HepG2 (cell line): ENCODE data around the gene PLIN4. TPM values are rescaled to one million over a fixed set of nuclear protein-coding genes. Genes with fewer than 3 reads are reported as not detected.

Source experiments
- HMGA1 ChIP-seq: sonication (generic); formaldehyde crosslinking; conservative IDR thresholded peaks from 2 replicates; pipeline ENCODE4 v1.4.0; 2020; ENCODE audit warnings: missing genetic modification reagents
- HNRNPH1 ChIP-seq: fragments of 200-400 bp; formaldehyde crosslinking; optimal IDR thresholded peaks from 2 replicates; pipeline ENCODE3; 2017; ENCODE audit warnings: mild to moderate bottlenecking, low read depth, low read length
- IRF2 ChIP-seq: IDR thresholded peaks from 2 replicates; pipeline ENCODE4 v1.6.1; 2018; ENCODE audit warnings: missing genetic modification reagents, missing compliant biosample characterization
- JUN ChIP-seq: sonication (generic); formaldehyde crosslinking; IDR thresholded peaks from 2 replicates; pipeline ENCODE4 v1.4.0; 2020; ENCODE audit warnings: mild to moderate bottlenecking, missing genetic modification reagents
- KDM5B ChIP-seq: sonication (generic); formaldehyde crosslinking; IDR thresholded peaks from 2 replicates; pipeline ENCODE4 v1.4.0; 2020; ENCODE audit warnings: missing genetic modification reagents, mild to moderate bottlenecking, borderline replicate concordance
- MEF2D ChIP-seq: sonication (generic); formaldehyde crosslinking; IDR thresholded peaks from 2 replicates; pipeline ENCODE4 v1.5.1; 2020; ENCODE audit warnings: mild to moderate bottlenecking, missing genetic modification reagents
- MXD4 ChIP-seq: IDR thresholded peaks from 2 replicates; pipeline ENCODE4 v1.6.1; 2016; ENCODE audit warnings: mild to moderate bottlenecking, missing biosample characterization, missing genetic modification reagents
- SIN3B ChIP-seq: fragments of 150-350 bp; IDR thresholded peaks from 2 replicates; pipeline ENCODE4 v1.6.1; 2014; ENCODE audit warnings: low read length
- SP5 ChIP-seq: IDR thresholded peaks from 2 replicates; pipeline ENCODE4 v1.6.1; 2016; ENCODE audit warnings: low read depth, borderline replicate concordance
- TCF12 ChIP-seq, 2 experiments: fragments of 450-650 bp in 1 of 2; sonication (generic) in 1 of 2; formaldehyde crosslinking in 1 of 2; IDR thresholded peaks; 2 replicates each; pipeline versions ENCODE4 v1.6.1 to v1.8.0; 2017 to 2022; ENCODE audit warnings: antibody characterized with exemption in 1 of 2, mild to moderate bottlenecking in 1 of 2, missing genetic modification reagents in 1 of 2, moderate library complexity in 1 of 2
- ZKSCAN5 ChIP-seq: sonication (generic); formaldehyde crosslinking; IDR thresholded peaks from 2 replicates; pipeline ENCODE4 v1.5.1; 2020; ENCODE audit warnings: mild to moderate bottlenecking, missing genetic modification reagents
- polyA plus RNA-seq, 8 experiments: library from polyadenylated mRNA; depleted of rRNA in 3 of 8; stranded (reverse) in 7 of 8; unstranded in 1 of 8; fragments of >200 nt; fragmentation: Illumina TruSeq in 4 of 8; extraction: Trizol in 4 of 8; gene quantifications; 2 replicates each; pipeline versions ENCODE4 v1.2.1 to v1.2.3, GENCODE V29; 2011 to 2016; ENCODE audit warnings: low read depth in 4 of 8, missing spikeins in 1 of 8, mixed read lengths in 1 of 8; ENCODE audit not compliant: insufficient read depth in 1 of 8
- total RNA-seq, 5 experiments: library from RNA; depleted of rRNA; stranded (reverse); fragments of >200 nt; fragmentation: Illumina TruSeq; extraction: Trizol; gene quantifications; 2 replicates each; pipeline ENCODE4 v1.2.3, GENCODE V29; 2016; ENCODE audit warnings: low read depth in 1 of 5
- TF ChIP-seq, protein P1 (sequence below): sonication (generic); formaldehyde crosslinking; IDR thresholded peaks from 2 replicates; pipeline ENCODE4 v1.9.0; 2021; ENCODE audit warnings: missing genetic modification reagents, borderline replicate concordance
- TF ChIP-seq, protein P2 (sequence below): IDR thresholded peaks from 2 replicates; pipeline ENCODE4 v1.6.1; 2012; ENCODE audit warnings: low read depth, low read length, improper control_type of control experiment
- TF ChIP-seq, protein P3 (sequence below): sonication (generic); formaldehyde crosslinking; IDR thresholded peaks from 2 replicates; pipeline ENCODE4 v1.5.1; 2020; ENCODE audit warnings: mild to moderate bottlenecking, missing genetic modification reagents, borderline replicate concordance
- TF ChIP-seq, protein P4 (sequence below): sonication (generic); formaldehyde crosslinking; IDR thresholded peaks from 2 replicates; pipeline ENCODE4 v1.5.0; 2020; ENCODE audit warnings: missing genetic modification reagents

PLIN4 gene
- total and polyA plus RNA-seq, 2 of the 13 experiments (the other 11 are each of a cell fraction or from before 2014, with no cell fraction given): 1.1 to 1.3 TPM

DNA sequence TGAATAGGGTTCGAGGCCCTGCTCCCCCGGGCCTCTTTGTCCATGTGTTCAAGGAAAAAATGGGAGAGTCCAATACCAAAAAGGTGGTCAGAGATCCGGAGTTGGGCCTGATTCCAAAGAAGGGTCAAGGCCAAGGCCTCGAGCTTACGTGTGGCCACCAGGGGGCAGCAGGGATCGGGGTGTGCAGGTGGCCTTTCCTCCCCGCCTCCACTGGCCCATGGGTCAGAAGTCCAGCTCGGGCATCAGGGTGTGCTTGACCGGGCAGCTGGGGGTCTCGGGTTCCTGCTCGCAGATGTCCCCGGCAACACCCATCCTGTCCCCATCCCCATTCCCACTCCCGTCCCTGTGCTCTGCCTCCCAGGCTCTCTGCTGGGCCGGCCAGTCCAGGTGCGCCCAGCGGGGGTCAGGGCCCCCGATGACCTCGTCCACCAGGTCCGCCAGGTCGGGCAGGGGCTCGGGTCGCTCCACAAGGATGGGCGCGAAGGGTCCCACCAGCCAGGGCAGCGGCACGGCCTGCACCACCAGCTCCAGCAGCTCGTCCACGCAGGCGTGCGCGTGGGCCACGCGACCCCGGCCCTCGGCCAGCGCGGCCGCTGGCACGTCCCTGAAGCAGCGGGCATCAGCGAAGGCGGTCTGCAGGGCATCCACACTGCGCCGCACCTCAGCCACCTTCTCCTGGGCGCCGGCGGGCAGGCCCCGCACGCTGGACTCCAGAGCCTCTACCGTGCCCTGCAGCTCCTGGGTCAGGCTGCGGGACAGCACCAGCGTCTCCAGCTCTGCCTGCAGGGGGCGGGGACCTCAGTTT, 5.2 kb upstream of the PLIN4 start (continued):
- TF ChIP-seq, protein P1, sequence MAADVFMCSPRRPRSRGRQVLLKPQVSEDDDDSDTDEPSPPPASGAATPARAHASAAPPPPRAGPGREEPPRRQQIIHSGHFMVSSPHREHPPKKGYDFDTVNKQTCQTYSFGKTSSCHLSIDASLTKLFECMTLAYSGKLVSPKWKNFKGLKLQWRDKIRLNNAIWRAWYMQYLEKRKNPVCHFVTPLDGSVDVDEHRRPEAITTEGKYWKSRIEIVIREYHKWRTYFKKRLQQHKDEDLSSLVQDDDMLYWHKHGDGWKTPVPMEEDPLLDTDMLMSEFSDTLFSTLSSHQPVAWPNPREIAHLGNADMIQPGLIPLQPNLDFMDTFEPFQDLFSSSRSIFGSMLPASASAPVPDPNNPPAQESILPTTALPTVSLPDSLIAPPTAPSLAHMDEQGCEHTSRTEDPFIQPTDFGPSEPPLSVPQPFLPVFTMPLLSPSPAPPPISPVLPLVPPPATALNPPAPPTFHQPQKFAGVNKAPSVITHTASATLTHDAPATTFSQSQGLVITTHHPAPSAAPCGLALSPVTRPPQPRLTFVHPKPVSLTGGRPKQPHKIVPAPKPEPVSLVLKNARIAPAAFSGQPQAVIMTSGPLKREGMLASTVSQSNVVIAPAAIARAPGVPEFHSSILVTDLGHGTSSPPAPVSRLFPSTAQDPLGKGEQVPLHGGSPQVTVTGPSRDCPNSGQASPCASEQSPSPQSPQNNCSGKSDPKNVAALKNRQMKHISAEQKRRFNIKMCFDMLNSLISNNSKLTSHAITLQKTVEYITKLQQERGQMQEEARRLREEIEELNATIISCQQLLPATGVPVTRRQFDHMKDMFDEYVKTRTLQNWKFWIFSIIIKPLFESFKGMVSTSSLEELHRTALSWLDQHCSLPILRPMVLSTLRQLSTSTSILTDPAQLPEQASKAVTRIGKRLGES (CRISPR knock-in tag): no peak
- TF ChIP-seq HNRNPH1: no peak
- TF ChIP-seq, protein P2, sequence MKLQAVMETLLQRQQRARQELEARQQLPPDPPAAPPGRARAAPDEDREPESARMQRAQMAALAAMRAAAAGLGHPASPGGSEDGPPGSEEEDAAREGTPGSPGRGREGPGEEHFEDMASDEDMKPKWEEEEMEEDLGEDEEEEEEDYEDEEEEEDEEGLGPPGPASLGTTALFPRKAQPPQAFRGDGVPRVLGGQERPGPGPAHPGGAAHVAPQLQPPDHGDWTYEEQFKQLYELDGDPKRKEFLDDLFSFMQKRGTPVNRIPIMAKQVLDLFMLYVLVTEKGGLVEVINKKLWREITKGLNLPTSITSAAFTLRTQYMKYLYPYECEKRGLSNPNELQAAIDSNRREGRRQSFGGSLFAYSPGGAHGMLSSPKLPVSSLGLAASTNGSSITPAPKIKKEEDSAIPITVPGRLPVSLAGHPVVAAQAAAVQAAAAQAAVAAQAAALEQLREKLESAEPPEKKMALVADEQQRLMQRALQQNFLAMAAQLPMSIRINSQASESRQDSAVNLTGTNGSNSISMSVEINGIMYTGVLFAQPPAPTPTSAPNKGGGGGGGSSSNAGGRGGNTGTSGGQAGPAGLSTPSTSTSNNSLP: no peak
- TF ChIP-seq MXD4 (CRISPR knock-in tag): 0 out of 2 replicates have a peak, but pooled peaks have one; percentile 51
- TF ChIP-seq TCF12 (IDR thresholded peaks at IDR 0.05): no peak
- no peak for TF ChIP-seq TCF12 (CRISPR knock-in tag; IDR thresholded peaks at IDR 0.05)
- peak; percentile 23; the same call in 1 of the 2 replicates for TF ChIP-seq KDM5B (CRISPR knock-in tag)
- TF ChIP-seq ZKSCAN5 (CRISPR knock-in tag): no peak
- no peak for TF ChIP-seq MEF2D (CRISPR knock-in tag)
- TF ChIP-seq SIN3B: no peak
- TF ChIP-seq, protein P3, sequence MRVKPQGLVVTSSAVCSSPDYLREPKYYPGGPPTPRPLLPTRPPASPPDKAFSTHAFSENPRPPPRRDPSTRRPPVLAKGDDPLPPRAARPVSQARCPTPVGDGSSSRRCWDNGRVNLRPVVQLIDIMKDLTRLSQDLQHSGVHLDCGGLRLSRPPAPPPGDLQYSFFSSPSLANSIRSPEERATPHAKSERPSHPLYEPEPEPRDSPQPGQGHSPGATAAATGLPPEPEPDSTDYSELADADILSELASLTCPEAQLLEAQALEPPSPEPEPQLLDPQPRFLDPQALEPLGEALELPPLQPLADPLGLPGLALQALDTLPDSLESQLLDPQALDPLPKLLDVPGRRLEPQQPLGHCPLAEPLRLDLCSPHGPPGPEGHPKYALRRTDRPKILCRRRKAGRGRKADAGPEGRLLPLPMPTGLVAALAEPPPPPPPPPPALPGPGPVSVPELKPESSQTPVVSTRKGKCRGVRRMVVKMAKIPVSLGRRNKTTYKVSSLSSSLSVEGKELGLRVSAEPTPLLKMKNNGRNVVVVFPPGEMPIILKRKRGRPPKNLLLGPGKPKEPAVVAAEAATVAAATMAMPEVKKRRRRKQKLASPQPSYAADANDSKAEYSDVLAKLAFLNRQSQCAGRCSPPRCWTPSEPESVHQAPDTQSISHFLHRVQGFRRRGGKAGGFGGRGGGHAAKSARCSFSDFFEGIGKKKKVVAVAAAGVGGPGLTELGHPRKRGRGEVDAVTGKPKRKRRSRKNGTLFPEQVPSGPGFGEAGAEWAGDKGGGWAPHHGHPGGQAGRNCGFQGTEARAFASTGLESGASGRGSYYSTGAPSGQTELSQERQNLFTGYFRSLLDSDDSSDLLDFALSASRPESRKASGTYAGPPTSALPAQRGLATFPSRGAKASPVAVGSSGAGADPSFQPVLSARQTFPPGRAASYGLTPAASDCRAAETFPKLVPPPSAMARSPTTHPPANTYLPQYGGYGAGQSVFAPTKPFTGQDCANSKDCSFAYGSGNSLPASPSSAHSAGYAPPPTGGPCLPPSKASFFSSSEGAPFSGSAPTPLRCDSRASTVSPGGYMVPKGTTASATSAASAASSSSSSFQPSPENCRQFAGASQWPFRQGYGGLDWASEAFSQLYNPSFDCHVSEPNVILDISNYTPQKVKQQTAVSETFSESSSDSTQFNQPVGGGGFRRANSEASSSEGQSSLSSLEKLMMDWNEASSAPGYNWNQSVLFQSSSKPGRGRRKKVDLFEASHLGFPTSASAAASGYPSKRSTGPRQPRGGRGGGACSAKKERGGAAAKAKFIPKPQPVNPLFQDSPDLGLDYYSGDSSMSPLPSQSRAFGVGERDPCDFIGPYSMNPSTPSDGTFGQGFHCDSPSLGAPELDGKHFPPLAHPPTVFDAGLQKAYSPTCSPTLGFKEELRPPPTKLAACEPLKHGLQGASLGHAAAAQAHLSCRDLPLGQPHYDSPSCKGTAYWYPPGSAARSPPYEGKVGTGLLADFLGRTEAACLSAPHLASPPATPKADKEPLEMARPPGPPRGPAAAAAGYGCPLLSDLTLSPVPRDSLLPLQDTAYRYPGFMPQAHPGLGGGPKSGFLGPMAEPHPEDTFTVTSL (CRISPR knock-in tag): no peak
- TF ChIP-seq JUN (CRISPR knock-in tag): no peak
- TF ChIP-seq, protein P4, sequence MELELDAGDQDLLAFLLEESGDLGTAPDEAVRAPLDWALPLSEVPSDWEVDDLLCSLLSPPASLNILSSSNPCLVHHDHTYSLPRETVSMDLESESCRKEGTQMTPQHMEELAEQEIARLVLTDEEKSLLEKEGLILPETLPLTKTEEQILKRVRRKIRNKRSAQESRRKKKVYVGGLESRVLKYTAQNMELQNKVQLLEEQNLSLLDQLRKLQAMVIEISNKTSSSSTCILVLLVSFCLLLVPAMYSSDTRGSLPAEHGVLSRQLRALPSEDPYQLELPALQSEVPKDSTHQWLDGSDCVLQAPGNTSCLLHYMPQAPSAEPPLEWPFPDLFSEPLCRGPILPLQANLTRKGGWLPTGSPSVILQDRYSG: 0 out of 2 replicates have a peak, but pooled peaks have one; percentile 49
- TF ChIP-seq SP5 (CRISPR knock-in tag): peak; percentile 75; the same call in 1 of the 2 replicates
- TF ChIP-seq IRF2: peak; percentile 53; the same call in 1 of the 2 replicates
- TF ChIP-seq HMGA1 (CRISPR knock-in tag): no peak
